Measurements from ENCODE around the gene TMSB4X. TPM values are rescaled to one million over a fixed set of nuclear protein-coding genes. Genes with fewer than 3 reads are reported as not detected.

Gene TMSB4X
- total RNA-seq, 1 experiment from 2014 or later, result 2,595 TPM

DNA sequence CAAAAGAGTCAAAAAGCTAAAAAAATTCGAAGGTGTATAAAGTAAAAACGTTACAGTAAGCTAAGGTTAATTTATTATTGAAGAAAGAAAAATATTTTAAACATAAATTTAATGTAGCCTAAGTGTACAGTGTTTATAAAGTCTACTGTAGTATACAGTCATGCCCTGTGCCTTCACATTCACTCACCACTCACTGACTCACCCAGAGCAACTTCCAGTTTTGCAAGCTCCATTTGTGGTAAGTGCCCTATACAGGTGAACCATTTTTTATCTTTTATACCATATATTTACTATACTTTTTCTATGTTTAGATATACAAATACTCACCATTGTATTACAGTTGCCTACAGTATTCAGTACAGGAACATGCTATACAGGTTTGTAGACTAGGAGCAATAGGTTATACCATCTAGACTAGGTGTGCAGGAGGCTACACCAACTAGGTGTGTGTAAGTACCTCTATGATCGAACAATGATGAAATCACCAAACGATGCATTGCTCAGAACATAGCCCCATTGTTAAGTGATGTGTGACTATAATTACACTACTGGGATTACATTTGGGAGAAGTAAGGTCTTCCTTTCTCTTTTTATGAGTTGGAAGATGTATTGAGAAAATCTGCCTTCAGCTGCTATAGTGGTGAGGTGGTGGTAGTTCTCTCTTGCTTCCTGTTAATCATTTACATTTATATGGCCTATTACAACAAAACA lies 27.2 kb downstream of the TMSB4X start:
- DNase-seq (ENCODE audit: low spot score), result no peak
- no peak overlapping the region for H3K4me3 Mint-ChIP-seq
- ChIA-PET POLR2A (interaction anchor here (0.8 kb wide), 1 partner anchor 24 kb away, joined by 3 read pairs; no protein-coding TSS in a partner anchor), CTCF (interaction anchor here (1.6 kb wide), 1 partner anchor 55 kb away, joined by 4 read pairs; no protein-coding TSS in a partner anchor)
- no peaks in the 10 kb centered on the region for H3K36me3 Mint-ChIP-seq
- TF ChIP-seq ZNF416 (CRISPR knock-in tag; IDR thresholded peaks at IDR 0.05) (no peak), FOXP1 (CRISPR knock-in tag; IDR thresholded peaks at IDR 0.05; ENCODE audit: borderline replicate concordance) (no peak), GABPB1 (CRISPR knock-in tag; IDR thresholded peaks at IDR 0.05) (no peak), TEAD1 (CRISPR knock-in tag; IDR thresholded peaks at IDR 0.05) (no peak), TCF7 (CRISPR knock-in tag; IDR thresholded peaks at IDR 0.05; ENCODE audit: low read depth) (no peak), ZBTB21 (CRISPR knock-in tag; IDR thresholded peaks at IDR 0.05; ENCODE audit: borderline replicate concordance) (no peak), SOX15 (CRISPR knock-in tag; IDR thresholded peaks at IDR 0.05) (no peak), IRF2 (CRISPR knock-in tag; IDR thresholded peaks at IDR 0.05; ENCODE audit: borderline replicate concordance, low read depth) (no peak), TP53 (CRISPR knock-in tag; IDR thresholded peaks at IDR 0.05) (no peak), JAZF1 (CRISPR knock-in tag; IDR thresholded peaks at IDR 0.05) (no peak)
- TF ChIP-seq, protein P1, sequence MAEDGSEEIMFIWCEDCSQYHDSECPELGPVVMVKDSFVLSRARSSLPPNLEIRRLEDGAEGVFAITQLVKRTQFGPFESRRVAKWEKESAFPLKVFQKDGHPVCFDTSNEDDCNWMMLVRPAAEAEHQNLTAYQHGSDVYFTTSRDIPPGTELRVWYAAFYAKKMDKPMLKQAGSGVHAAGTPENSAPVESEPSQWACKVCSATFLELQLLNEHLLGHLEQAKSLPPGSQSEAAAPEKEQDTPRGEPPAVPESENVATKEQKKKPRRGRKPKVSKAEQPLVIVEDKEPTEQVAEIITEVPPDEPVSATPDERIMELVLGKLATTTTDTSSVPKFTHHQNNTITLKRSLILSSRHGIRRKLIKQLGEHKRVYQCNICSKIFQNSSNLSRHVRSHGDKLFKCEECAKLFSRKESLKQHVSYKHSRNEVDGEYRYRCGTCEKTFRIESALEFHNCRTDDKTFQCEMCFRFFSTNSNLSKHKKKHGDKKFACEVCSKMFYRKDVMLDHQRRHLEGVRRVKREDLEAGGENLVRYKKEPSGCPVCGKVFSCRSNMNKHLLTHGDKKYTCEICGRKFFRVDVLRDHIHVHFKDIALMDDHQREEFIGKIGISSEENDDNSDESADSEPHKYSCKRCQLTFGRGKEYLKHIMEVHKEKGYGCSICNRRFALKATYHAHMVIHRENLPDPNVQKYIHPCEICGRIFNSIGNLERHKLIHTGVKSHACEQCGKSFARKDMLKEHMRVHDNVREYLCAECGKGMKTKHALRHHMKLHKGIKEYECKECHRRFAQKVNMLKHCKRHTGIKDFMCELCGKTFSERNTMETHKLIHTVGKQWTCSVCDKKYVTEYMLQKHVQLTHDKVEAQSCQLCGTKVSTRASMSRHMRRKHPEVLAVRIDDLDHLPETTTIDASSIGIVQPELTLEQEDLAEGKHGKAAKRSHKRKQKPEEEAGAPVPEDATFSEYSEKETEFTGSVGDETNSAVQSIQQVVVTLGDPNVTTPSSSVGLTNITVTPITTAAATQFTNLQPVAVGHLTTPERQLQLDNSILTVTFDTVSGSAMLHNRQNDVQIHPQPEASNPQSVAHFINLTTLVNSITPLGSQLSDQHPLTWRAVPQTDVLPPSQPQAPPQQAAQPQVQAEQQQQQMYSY (CRISPR knock-in tag; IDR thresholded peaks at IDR 0.05), result no peak
- TF ChIP-seq, protein P2, sequence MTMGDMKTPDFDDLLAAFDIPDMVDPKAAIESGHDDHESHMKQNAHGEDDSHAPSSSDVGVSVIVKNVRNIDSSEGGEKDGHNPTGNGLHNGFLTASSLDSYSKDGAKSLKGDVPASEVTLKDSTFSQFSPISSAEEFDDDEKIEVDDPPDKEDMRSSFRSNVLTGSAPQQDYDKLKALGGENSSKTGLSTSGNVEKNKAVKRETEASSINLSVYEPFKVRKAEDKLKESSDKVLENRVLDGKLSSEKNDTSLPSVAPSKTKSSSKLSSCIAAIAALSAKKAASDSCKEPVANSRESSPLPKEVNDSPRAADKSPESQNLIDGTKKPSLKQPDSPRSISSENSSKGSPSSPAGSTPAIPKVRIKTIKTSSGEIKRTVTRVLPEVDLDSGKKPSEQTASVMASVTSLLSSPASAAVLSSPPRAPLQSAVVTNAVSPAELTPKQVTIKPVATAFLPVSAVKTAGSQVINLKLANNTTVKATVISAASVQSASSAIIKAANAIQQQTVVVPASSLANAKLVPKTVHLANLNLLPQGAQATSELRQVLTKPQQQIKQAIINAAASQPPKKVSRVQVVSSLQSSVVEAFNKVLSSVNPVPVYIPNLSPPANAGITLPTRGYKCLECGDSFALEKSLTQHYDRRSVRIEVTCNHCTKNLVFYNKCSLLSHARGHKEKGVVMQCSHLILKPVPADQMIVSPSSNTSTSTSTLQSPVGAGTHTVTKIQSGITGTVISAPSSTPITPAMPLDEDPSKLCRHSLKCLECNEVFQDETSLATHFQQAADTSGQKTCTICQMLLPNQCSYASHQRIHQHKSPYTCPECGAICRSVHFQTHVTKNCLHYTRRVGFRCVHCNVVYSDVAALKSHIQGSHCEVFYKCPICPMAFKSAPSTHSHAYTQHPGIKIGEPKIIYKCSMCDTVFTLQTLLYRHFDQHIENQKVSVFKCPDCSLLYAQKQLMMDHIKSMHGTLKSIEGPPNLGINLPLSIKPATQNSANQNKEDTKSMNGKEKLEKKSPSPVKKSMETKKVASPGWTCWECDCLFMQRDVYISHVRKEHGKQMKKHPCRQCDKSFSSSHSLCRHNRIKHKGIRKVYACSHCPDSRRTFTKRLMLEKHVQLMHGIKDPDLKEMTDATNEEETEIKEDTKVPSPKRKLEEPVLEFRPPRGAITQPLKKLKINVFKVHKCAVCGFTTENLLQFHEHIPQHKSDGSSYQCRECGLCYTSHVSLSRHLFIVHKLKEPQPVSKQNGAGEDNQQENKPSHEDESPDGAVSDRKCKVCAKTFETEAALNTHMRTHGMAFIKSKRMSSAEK (CRISPR knock-in tag; IDR thresholded peaks at IDR 0.05; ENCODE audit: borderline replicate concordance), result no peak
- TF ChIP-seq, protein P3, sequence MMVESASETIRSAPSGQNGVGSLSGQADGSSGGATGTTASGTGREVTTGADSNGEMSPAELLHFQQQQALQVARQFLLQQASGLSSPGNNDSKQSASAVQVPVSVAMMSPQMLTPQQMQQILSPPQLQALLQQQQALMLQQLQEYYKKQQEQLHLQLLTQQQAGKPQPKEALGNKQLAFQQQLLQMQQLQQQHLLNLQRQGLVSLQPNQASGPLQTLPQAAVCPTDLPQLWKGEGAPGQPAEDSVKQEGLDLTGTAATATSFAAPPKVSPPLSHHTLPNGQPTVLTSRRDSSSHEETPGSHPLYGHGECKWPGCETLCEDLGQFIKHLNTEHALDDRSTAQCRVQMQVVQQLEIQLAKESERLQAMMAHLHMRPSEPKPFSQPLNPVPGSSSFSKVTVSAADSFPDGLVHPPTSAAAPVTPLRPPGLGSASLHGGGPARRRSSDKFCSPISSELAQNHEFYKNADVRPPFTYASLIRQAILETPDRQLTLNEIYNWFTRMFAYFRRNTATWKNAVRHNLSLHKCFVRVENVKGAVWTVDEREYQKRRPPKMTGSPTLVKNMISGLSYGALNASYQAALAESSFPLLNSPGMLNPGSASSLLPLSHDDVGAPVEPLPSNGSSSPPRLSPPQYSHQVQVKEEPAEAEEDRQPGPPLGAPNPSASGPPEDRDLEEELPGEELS (CRISPR knock-in tag; IDR thresholded peaks at IDR 0.05), result no peak
- TF ChIP-seq, protein P4, sequence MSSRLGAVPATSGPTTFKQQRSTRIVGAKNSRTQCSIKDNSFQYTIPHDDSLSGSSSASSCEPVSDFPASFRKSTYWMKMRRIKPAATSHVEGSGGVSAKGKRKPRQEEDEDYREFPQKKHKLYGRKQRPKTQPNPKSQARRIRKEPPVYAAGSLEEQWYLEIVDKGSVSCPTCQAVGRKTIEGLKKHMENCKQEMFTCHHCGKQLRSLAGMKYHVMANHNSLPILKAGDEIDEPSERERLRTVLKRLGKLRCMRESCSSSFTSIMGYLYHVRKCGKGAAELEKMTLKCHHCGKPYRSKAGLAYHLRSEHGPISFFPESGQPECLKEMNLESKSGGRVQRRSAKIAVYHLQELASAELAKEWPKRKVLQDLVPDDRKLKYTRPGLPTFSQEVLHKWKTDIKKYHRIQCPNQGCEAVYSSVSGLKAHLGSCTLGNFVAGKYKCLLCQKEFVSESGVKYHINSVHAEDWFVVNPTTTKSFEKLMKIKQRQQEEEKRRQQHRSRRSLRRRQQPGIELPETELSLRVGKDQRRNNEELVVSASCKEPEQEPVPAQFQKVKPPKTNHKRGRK (CRISPR knock-in tag; IDR thresholded peaks at IDR 0.05; ENCODE audit: borderline replicate concordance), result no peak
- TF ChIP-seq, protein P5, sequence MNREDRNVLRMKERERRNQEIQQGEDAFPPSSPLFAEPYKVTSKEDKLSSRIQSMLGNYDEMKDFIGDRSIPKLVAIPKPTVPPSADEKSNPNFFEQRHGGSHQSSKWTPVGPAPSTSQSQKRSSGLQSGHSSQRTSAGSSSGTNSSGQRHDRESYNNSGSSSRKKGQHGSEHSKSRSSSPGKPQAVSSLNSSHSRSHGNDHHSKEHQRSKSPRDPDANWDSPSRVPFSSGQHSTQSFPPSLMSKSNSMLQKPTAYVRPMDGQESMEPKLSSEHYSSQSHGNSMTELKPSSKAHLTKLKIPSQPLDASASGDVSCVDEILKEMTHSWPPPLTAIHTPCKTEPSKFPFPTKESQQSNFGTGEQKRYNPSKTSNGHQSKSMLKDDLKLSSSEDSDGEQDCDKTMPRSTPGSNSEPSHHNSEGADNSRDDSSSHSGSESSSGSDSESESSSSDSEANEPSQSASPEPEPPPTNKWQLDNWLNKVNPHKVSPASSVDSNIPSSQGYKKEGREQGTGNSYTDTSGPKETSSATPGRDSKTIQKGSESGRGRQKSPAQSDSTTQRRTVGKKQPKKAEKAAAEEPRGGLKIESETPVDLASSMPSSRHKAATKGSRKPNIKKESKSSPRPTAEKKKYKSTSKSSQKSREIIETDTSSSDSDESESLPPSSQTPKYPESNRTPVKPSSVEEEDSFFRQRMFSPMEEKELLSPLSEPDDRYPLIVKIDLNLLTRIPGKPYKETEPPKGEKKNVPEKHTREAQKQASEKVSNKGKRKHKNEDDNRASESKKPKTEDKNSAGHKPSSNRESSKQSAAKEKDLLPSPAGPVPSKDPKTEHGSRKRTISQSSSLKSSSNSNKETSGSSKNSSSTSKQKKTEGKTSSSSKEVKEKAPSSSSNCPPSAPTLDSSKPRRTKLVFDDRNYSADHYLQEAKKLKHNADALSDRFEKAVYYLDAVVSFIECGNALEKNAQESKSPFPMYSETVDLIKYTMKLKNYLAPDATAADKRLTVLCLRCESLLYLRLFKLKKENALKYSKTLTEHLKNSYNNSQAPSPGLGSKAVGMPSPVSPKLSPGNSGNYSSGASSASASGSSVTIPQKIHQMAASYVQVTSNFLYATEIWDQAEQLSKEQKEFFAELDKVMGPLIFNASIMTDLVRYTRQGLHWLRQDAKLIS (CRISPR knock-in tag; IDR thresholded peaks at IDR 0.05; ENCODE audit: borderline replicate concordance), result no peak
- TF ChIP-seq, protein P6, sequence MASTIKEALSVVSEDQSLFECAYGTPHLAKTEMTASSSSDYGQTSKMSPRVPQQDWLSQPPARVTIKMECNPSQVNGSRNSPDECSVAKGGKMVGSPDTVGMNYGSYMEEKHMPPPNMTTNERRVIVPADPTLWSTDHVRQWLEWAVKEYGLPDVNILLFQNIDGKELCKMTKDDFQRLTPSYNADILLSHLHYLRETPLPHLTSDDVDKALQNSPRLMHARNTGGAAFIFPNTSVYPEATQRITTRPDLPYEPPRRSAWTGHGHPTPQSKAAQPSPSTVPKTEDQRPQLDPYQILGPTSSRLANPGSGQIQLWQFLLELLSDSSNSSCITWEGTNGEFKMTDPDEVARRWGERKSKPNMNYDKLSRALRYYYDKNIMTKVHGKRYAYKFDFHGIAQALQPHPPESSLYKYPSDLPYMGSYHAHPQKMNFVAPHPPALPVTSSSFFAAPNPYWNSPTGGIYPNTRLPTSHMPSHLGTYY (CRISPR knock-in tag; IDR thresholded peaks at IDR 0.05), result no peak
- no peaks in the 10 kb centered on the region for H3K27me3 Mint-ChIP-seq (ENCODE audit: low read depth)
- H3K4me1 Mint-ChIP-seq, result peaks cover 33% of the 10 kb centered on the region
- H3K27ac Mint-ChIP-seq, result no peak overlapping the region
- no peak for ATAC-seq
- H3K9me3 Mint-ChIP-seq, result no peaks in the 10 kb centered on the region
